GM18868 (cell line): Measurements from ENCODE around the gene HMGN1.

ENCODE experiments used
- ATAC-seq: cut with Tn5 transposase; IDR thresholded peaks from one replicate; pipeline ENCODE4 v1.9.1; 2021; ENCODE audit warnings: mild to moderate bottlenecking, moderate library complexity; ENCODE audit not compliant: unreplicated experiment

Gene HMGN1

DNA sequence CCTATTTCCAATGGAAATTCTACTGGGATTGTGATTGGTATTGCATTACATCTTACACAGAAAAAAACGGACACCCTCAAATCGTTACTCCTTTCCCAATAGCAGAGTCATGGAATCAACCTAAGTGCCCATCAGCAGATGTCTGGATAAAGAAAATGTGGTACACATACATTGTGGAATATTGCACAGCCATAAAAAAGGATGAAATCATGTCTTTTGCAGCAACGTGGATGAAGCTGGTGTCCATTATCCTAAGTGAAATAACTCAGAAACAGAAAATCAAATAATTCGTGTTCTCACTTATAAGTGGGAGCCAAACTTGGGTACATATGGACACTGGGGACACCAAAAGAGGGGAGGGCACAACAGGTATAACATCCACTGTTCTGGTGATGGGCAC, 14.3 kb downstream of the HMGN1 start:
- no peak for ATAC-seq

DNA sequence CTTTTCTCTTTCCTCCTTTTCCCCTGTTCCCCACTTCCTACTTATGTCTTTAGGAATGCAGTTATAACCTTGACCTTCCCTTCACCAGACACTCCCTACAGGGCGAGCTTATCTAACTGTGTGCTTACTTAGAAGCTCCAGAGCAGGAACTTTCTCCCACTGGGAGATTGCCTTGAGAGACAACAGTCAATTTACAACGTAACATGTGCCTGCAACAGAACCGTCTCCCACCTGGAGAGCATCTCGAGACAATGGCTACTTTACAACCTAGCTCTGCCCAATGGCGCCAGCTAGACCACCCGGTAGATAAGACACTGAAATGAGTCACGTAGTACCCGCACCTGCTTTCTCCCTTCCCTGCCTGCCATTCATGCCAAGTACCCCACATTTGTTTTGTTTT, 16.7 kb downstream of the HMGN1 start:
- no peak for ATAC-seq

- ATAC-seq, result no peak
Measured at GRCh38 chr21:39330001-39330400, 18.9 kb downstream of the HMGN1 start.

- no peak for ATAC-seq
Measured at GRCh38 chr21:39327727-39328126, 21.2 kb downstream of the HMGN1 start.

GRCh38 chr21:39326607-39327307, 22.1 kb downstream of the HMGN1 start:
- no peak for ATAC-seq

DNA sequence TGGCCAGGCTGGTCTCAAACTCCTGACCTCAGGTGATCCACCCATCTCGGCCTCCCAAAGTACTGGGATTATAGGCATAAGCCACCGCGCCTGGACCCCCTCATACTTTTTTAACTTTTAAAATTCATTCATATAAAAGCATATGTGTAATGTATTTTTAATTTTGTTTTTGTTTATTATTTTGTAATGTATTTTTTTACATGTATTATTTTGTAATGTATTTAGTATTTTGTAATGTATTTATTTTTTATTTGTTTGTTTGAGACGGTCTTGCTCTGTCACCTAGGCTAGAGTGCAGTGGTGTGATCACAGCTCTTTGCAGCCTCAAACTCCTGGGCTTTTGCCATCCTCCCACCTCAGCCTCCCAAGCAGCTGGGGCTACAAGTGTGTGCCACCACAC, 23.4 kb downstream of the HMGN1 start:
- ATAC-seq, result no peak

- ATAC-seq, result no peak
Measured at GRCh38 chr21:39321424-39321823, 27.5 kb downstream of the HMGN1 start.

DNA sequence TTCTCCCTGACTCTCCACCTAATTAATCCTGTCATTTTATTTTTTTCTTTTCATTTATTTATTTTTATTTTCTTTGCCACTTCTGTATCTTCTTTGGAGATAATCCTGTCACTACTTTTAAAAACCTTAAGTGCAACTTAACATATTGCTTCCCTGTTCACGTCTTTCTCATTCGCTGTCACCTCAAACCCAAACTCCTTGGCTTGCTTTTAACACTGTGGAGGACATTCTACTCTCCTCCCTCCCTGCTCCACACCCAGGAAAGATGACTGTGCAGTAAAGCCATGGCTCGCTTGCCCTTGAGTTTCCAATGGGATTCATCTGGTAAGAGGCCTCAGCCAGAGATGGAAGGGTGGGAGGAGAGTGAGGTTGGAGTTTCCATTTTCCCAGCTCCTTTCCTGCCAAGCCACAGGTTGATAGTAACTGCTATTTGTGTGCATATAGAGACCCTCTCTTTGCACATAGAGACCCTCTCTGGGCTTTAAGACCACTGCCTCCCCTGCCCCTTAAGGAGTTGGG, 29.0 kb downstream of the HMGN1 start:
- no peak for ATAC-seq

DNA sequence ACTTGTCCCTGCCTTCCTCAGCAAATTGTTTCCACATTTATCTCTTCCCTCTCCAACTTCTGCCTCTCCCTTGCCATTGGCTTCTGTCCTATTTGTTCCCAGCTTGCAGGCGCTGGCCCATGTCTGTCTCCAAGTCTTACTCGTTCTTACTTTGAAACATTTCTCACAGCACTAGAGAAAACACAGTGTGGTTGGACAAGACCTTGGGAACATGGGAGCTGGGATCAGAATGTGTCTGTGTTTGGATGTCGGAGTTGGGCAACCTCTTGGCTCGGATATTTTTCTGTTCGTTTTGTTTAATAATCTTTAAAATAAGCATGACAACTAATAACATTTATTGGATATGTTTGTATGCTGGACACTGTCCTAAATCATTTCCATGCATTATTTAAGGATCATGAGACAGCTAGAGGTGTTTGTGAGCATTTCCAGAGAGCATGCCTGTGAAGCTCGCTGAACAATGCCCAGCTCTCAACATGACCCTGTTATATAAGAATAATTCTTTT, 29.6 kb downstream of the HMGN1 start:
- no peak for ATAC-seq

DNA sequence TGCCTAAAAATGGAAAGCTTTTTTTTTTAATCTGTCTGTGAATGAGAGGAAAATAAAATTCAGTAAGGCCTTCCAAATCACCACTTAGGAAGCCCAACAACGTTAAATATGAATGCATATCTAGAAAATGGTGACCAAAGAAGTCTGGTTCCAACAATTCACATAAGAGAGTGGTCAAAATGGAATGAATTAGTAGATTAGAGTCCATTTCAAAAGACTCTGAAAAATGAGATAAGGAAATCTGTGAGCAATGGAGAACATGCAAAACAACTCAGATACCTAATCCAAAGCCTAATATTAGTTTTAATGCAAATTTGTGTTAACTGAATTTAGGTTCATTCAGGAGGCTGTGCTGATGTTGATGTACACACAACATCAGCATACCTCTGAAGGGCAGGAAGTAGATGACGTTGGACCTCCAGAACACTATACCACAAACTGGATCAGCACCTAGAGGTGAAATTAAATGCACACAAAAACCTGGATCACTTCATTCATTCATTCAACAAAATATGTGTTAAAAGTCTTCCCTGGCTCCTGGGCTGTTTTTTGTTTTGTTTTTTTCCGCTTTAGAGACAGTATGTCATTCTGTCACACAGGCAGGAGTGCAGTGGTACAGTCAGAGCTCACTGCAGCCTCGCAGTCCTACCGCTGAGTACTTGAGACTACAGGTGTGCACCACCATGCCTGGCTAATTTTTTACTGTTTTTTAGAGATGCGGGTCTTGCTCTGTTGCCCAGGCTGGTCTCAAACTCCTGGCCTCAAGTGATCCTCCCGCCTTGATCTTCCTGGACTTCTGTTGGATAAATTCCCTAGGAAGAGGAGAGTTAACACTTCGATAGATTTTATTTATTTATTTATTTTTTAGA, 30.6 kb downstream of the HMGN1 start:
- ATAC-seq, result no peak

DNA sequence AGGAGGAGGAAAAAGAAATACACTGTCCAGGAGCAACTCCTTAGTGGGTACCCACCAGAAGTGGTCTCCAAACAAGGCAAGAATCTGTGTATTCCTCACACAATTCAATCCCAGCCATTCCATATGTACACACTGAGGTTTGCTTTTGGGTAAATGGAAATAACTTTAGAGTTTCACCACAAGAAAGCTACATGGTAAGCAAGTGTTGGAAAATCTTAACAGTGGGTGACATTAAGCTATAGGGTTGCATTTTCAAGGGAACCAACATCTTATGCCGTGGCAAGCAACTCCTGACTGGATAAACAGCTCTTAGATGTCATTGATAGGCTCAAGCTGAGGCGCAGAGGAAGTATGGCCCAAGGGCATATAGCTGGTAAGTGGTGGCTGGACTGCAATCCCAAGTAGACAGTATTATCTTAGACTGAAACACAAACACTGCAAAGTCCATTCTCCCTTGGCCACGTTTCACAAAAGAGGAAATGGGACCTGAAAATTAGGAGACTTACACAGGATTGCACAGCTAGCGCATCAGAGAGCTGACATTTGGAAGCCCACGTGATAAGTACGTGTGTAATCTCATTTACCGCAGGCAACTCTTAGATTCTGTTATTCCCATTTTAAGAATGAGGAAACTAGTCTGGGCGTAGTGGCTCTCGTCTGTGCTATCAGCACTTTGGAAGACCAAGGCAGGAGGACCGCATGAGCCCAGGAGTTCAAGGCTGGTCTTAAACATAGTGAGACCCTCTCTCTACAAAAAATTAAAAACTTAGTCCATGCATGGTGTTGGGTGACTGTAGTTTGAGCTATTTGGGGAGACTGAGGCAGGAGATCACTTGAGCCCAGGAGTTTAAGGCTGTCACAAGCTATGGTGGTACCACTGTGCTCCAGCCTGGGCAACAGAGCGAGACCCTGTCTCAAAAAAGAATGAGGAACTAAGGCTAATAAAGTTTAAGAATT, 31.5 kb downstream of the HMGN1 start:
- ATAC-seq, result no peak

DNA sequence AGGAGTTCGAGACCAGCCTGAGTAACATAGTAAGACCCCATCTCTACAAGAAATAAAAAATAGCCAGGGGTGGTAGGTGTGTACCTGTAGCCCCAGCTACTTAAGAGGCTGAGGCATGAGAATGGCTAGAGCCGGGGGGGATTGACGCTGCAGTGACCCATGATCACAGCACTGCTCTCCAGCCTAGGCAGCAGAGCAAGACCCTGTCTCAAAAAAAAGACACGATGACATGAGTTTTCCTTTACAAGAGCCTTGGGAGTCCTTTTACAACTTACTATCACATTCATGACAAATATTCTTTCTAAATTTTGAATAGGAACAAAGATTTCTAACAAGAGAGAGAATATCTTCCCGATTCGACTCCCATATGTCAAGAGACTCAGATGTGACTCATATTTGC, 32.2 kb downstream of the HMGN1 start:
- ATAC-seq, result no peak

GRCh38 chr21:39315603-39316445, 33.1 kb downstream of the HMGN1 start:
- no peak for ATAC-seq

GRCh38 chr21:39314143-39315027, 34.5 kb downstream of the HMGN1 start:
- peak; percentile 27 for ATAC-seq

DNA sequence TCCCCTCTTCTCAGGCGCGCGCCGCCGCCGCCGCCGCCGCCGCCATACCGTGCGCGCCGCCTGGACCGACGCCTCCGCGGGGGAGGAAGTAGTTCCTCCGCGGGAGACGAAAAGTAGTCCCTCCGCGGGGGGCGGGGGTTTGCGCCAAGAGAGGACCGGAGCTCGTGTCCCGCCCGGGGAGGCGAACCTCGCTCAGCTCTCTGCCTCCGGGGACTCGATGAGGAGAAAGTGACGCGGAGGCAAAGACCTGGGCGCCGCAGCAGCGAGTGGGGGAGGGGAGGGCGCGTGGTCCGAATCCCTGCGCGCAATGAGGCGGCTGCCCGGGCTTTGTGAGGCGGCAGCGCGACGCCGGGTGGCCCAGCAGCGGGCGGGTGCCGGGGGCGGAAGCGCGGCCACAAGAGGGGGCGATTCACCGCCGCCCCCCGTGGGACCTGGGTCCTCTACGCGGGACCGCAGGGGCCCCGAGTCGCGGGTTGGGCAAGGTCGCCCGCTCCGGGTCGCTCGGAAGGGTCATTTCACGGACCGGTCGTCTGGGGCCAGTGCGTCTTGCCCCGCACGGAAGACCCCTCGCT, 35.2 kb downstream of the HMGN1 start, which contains the start of gene BRWD1:
Gene BRWD1 (minus strand): TSS at position 62 of the 572 bp plus-strand sequence. CDS start 141 bp downstream, outside the sequence.
- ATAC-seq, result peak; percentile 41

DNA sequence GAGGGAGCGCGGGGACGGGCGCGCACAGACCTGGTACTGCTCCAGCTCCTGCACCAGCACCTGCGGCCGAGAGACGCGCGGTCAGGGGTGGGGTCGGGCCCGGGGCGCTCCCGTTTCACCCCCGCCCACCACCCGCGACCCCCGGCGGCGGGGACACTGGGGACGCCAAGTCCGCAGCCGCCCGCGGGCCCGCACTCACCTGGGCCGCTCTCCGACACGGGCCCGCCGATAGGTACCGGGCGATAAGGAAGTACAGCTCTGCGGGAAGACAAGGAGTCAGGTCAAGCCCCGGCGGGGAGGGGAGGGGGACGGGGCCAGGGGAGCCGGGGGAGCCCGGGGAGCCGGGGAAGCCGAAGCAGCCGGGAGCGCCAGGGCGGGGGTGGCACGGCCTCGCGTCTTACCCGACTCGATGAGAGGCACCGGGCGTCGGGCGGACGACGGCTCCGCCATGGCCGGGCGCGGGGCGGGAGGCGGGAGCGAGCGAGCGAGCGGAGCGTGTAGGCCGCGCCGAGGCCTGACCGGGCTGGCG, 35.8 kb downstream of the HMGN1 start:
- no peak for ATAC-seq

- ATAC-seq, result peak; percentile 76
Measured at GRCh38 chr21:39312112-39313041, 36.5 kb downstream of the HMGN1 start.
